Lower leg skin (tissue), 4 donors: ENCODE measurements around the gene ARL8B. TPM values are rescaled to one million over a fixed set of nuclear protein-coding genes. Genes with fewer than 3 reads are reported as not detected.
A peak's percentile ranks its signal among the peaks of the same experiment; 100 is the strongest.

Source experiments
- DNase-seq, 2 donors: peaks; one replicate each; pipeline ENCODE4 v3.0.0-alpha.2; 2019; ENCODE audit warnings: low spot score in 2 of 2
- H3K4me3 ChIP-seq: fragments of 200-600 bp; sonication (generic); 2 replicates; pipeline ENCODE4 v1.5.1; 2017; ENCODE audit warnings: mild to moderate bottlenecking, low read depth; ENCODE audit not compliant: poor library complexity, severe bottlenecking
- CTCF ChIP-seq, 3 donors: fragments of 450-650 bp; IDR thresholded peaks; one replicate each; pipeline ENCODE4 v1.5.1; 2016; ENCODE audit warnings: antibody characterized with exemption in 3 of 3, mild to moderate bottlenecking in 3 of 3, moderate library complexity in 2 of 3
- POLR2A ChIP-seq, 2 donors: fragments of 450-650 bp; IDR thresholded peaks; one replicate each; pipeline ENCODE4 v1.6.1; 2016 to 2017; ENCODE audit warnings: antibody characterized with exemption in 2 of 2, mild to moderate bottlenecking in 1 of 2, moderate library complexity in 1 of 2
- WGBS, 2 donors: methylation state at CpG; one replicate each; pipeline ENCODE4 v1.1.5; 2018; 5-methylcytosine and 5-hydroxymethylcytosine counted together
- intact Hi-C: fragments of 100-400 bp; cut with DNase I; formaldehyde crosslinking; loops from one replicate; pipeline ENCODE4 v1.15.0; 2023; ENCODE audit warnings: low total_unique reads
- total RNA-seq, 4 donors: library from RNA; depleted of rRNA; stranded (reverse); fragments of >200 nt; gene quantifications; one replicate each; pipeline ENCODE4 v1.1.0, GENCODE V29; 2016

ARL8B gene
- total RNA-seq, 4 donors from 2014 or later: 62.1 to 90.5 (median 81.5) TPM

DNA sequence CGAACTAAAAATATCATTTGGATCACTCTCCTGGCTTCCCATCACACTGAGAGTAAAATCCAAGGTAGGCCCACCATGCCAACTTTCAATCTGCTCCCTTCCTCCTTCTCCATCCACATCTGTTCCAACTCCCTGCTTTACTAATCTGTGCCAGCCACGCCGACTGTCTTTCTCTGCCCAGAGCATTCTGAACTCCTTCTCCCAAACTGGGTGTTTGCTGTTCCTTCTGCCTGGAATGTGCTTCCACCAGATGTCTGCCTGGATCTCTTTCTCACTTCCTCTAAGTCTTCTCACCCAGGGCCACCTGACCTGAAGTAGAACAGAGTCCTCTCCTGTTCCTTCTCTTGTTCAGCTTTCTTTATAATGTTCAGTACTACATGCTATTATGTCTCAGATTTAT lies 5.6 kb upstream of the ARL8B start:
- intact Hi-C loops: no loop called here
- H3K4me3 ChIP-seq: no peak overlapping the region
- 28 to 29% methylated on average over 3 of the region's 3 CpGs for WGBS, 2 donors
- DNase-seq: peak in 1 of 2 donors; percentile 76
- no peak for TF ChIP-seq POLR2A (IDR thresholded peaks at IDR 0.05)
- no peak for TF ChIP-seq CTCF (IDR thresholded peaks at IDR 0.05)

- no peak for TF ChIP-seq POLR2A (IDR thresholded peaks at IDR 0.05)
- no peak for TF ChIP-seq CTCF (IDR thresholded peaks at IDR 0.05)
- intact Hi-C loops: no loop called here
- peak in 1 of 2 donors; percentile 60 for DNase-seq
- 65 to 75% methylated on average over 3 of the region's 3 CpGs for WGBS, 2 donors
- no peak overlapping the region for H3K4me3 ChIP-seq
Observed at GRCh38 chr3:5120446-5120845, 1.6 kb upstream of the ARL8B start.

DNA sequence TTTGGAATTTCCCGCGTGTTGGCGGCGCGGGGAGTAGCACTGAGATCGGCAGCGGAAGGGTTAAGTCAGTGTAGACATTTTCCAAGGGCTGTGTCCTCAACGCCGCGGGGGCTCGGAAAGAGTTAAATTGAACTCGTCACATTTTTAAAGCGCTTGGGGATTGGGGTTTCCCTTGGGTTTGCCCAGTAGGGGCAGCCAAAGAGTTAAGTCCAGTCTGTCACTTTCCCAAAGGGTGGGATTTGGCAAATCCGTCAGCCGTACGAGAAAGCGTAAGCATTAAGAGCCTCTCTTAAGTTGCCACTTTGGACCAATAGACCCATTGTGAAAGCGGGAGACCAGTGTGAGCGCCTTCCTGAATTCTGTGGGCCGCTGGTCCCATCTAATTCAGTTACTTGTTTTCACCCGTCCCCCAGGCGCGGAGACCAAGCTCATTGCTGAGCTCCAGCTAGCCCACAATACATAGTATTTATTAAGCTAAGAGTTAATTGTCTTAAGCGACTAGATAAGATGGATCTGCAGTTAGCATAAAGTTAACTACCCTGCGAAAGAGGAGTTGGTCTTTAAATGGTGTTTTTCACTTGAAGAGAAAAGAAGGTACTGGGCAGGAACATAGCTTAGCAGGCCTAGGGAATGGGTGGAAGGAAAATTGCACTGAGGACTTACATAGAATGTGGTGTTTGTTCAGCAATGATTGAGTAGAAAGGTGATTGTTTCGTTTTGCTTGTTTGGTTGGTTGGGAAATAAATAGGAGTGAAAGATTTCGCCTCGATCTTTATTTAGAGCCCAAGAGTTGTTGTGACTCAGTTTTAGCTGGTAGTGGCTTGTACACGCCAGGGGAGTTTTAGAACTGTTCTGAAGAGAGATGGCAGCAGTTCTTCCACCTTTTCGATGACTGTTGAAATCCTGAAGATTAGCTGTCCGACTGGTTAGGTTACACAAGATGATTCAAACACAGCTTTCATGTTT lies 932 bp downstream of the ARL8B start:
- intact Hi-C loops: no loop called here
- DNase-seq: peak; percentile 58 to 87
- 2 to 4% methylated on average over 29 to 31 of the region's 31 CpGs for WGBS, 2 donors
- peak overlapping the region; percentile 100 for H3K4me3 ChIP-seq
- no peak for TF ChIP-seq POLR2A (IDR thresholded peaks at IDR 0.05)
- no peak for TF ChIP-seq CTCF (IDR thresholded peaks at IDR 0.05)

DNA sequence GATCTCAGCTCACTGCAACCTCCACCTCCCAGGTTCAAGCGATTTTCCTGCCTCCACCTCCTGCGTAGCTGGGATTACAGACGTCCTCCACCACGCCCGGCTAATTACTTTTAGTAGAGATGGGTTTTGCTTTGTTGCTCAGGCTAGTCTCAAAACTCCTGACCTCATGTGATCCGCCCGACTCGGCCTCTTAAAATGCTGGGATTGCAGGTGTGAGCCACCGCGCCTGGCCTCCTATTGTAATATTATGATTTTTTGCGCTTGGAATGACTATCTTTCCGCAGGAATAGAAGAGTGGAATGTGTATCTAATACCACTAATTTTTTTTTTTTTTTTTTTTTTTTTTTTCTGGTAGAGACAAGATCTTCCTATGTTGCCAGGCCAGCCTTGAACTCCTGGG lies 1.8 kb downstream of the ARL8B start:
- intact Hi-C loops: no loop called here
- 59 to 71% methylated on average over 12 of the region's 12 CpGs for WGBS, 2 donors
- TF ChIP-seq POLR2A (IDR thresholded peaks at IDR 0.05) (no peak), CTCF (IDR thresholded peaks at IDR 0.05) (no peak)

DNA sequence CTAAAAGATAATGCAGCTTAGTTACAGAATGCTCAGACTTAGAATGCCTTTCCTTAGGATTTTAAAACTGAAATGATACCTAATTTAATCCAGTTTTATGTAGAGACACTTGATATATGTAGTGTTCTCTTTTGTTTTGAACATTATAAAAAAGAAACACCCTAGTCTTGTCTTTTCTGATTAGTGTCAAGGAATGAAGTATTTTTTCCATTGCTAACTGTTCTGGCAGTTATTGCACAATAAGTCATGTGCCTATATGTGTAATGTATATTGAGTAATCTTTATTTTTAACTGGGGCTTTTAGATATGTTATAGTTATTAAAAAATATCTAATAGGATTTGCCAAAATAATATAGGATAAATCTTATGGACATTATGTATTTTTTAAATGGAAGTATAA lies 4.5 kb downstream of the ARL8B start:
- intact Hi-C loops: no loop called here
- TF ChIP-seq CTCF (IDR thresholded peaks at IDR 0.05): no peak
- TF ChIP-seq POLR2A (IDR thresholded peaks at IDR 0.05): no peak
- no peak for DNase-seq
- no peak overlapping the region for H3K4me3 ChIP-seq

More for the DNA sequence above, 1.8 kb downstream of the ARL8B start:
- no peak overlapping the region for H3K4me3 ChIP-seq
- DNase-seq: no peak
